Epithelial cell of proximal tubule (primary cell): ENCODE measurements around the gene NINL. TPM values are rescaled to one million over a fixed set of nuclear protein-coding genes. Genes with fewer than 3 reads are reported as not detected.
"Not testable (repeated sequence)": the region's sequence is repeated elsewhere in the genome, so short reads cannot be mapped to it uniquely, and the experiment has no call there.

Experiments
- DNase-seq: peaks from one replicate; pipeline ENCODE4 v3.0.0-alpha.2; 2011; ENCODE audit warnings: low read depth
- H3K4me3 ChIP-seq: 2 replicates; pipeline ENCODE4 v1.5.1; 2011; ENCODE audit warnings: low read depth, mild to moderate bottlenecking, low read length
- CTCF ChIP-seq: conservative IDR thresholded peaks from 2 replicates; pipeline ENCODE4 v1.5.1; 2012; ENCODE audit warnings: low read depth, mild to moderate bottlenecking, low read length
- total RNA-seq: library from RNA; depleted of rRNA; stranded (reverse); fragments of >200 nt; gene quantifications from 2 replicates; pipeline ENCODE4 v1.2.3, GENCODE V29; 2015

NINL gene
- total RNA-seq, 1 donor from 2014 or later = 13.5 TPM

GRCh38 chr20:25480797-25481196 is 104.5 kb downstream of the NINL start:
- TF ChIP-seq CTCF = no peak
- no peak for DNase-seq
- no peak overlapping the region for H3K4me3 ChIP-seq

GRCh38 chr20:25480156-25480555 is 105.2 kb downstream of the NINL start:
- no peak for TF ChIP-seq CTCF
- no peak for DNase-seq
- H3K4me3 ChIP-seq = no peak overlapping the region

GRCh38 chr20:25479638-25480037 is 105.7 kb downstream of the NINL start:
- TF ChIP-seq CTCF = no peak
- no peak for DNase-seq
- no peak overlapping the region for H3K4me3 ChIP-seq

GRCh38 chr20:25478889-25479568 is 106.3 kb downstream of the NINL start:
- DNase-seq = no peak
- no peak for TF ChIP-seq CTCF
- H3K4me3 ChIP-seq = no peak overlapping the region

- H3K4me3 ChIP-seq = no peak overlapping the region
- no peak for DNase-seq
- no peak for TF ChIP-seq CTCF
Observed at GRCh38 chr20:25477014-25477882, 108.1 kb downstream of the NINL start.

- no peak for DNase-seq
- no peak for TF ChIP-seq CTCF
- no peak overlapping the region for H3K4me3 ChIP-seq
Observed at GRCh38 chr20:25476106-25477013, 109.0 kb downstream of the NINL start.

GRCh38 chr20:25473297-25473696 is 112.0 kb downstream of the NINL start:
- not testable (repeated sequence) for H3K4me3 ChIP-seq, DNase-seq
